GM18502 (cell line): ENCODE data around the gene CCDC90B.
"Not testable (repeated sequence)": the region's sequence is repeated elsewhere in the genome, so short reads cannot be mapped to it uniquely, and the experiment has no call there.

Source experiments
- ATAC-seq: cut with Tn5 transposase; IDR thresholded peaks from one replicate; pipeline ENCODE4 v1.9.1; 2021; ENCODE audit warnings: mild to moderate bottlenecking; ENCODE audit not compliant: unreplicated experiment, poor library complexity

Gene CCDC90B

GRCh38 chr11:83285771-83286528 lies at the start of gene CCDC90B:
CCDC90B (minus strand) TSS chr11:83286367; CDS start chr11:83285972, 395 bp downstream.
- ATAC-seq, result peak; percentile 90

GRCh38 chr11:83335446-83336070 lies 49.4 kb upstream of the CCDC90B start:
- ATAC-seq, result no peak

- ATAC-seq, result no peak
Observed at GRCh38 chr11:83330303-83330702, 44.1 kb upstream of the CCDC90B start.

- ATAC-seq, result no peak
Observed at GRCh38 chr11:83326326-83326725, 40.2 kb upstream of the CCDC90B start.

- no peak for ATAC-seq
Observed at GRCh38 chr11:83319346-83319745, 33.2 kb upstream of the CCDC90B start.

- no peak for ATAC-seq
Observed at GRCh38 chr11:83318931-83319330, 32.8 kb upstream of the CCDC90B start.

GRCh38 chr11:83317757-83318690 lies 31.9 kb upstream of the CCDC90B start:
- no peak for ATAC-seq

GRCh38 chr11:83316897-83317268 lies 30.7 kb upstream of the CCDC90B start:
- ATAC-seq, result not testable (repeated sequence)

- ATAC-seq, result not testable (repeated sequence)
Observed at GRCh38 chr11:83316143-83316896, 30.2 kb upstream of the CCDC90B start.

- no peak for ATAC-seq
Observed at GRCh38 chr11:83312430-83312829, 26.3 kb upstream of the CCDC90B start.

- no peak for ATAC-seq
Observed at GRCh38 chr11:83311701-83312100, 25.5 kb upstream of the CCDC90B start.

GRCh38 chr11:83310718-83311117 lies 24.6 kb upstream of the CCDC90B start:
- no peak for ATAC-seq

- not testable (repeated sequence) for ATAC-seq
Observed at GRCh38 chr11:83308536-83308935, 22.4 kb upstream of the CCDC90B start.

GRCh38 chr11:83306200-83307080 lies 20.3 kb upstream of the CCDC90B start:
- no peak for ATAC-seq

GRCh38 chr11:83303316-83303715 lies 17.1 kb upstream of the CCDC90B start:
- no peak for ATAC-seq

GRCh38 chr11:83302151-83302550 lies 16.0 kb upstream of the CCDC90B start:
- no peak for ATAC-seq

GRCh38 chr11:83299681-83300080 lies 13.5 kb upstream of the CCDC90B start:
- no peak for ATAC-seq

GRCh38 chr11:83294208-83294607 lies 8.0 kb upstream of the CCDC90B start:
- no peak for ATAC-seq

GRCh38 chr11:83293457-83293774 lies 7.2 kb upstream of the CCDC90B start:
- ATAC-seq, result no peak
